Stimulated activated CD4-positive, alpha-beta T cell treated with anti-CD3 and anti-CD28 coated beads, Interleukin-15, amount 100 ng/mL, for 48 hours (primary cell): ENCODE measurements around the gene SPATA13.

Experiments
- DNase-seq, 2 donors: peaks; one replicate each; pipeline ENCODE4 v3.0.0-alpha.2; 2020; ENCODE audit warnings: low read depth in 2 of 2

The SPATA13 gene

GRCh38 chr13:24141333-24141910, 19.1 kb upstream of the SPATA13 start:
- no peak for DNase-seq

- DNase-seq = no peak
Measured at GRCh38 chr13:24142453-24142852, 18.1 kb upstream of the SPATA13 start.

- no peak for DNase-seq
Measured at GRCh38 chr13:24142886-24143285, 17.6 kb upstream of the SPATA13 start.

- no peak for DNase-seq
Measured at GRCh38 chr13:24145240-24145639, 15.3 kb upstream of the SPATA13 start.

- DNase-seq = no peak
Measured at GRCh38 chr13:24145674-24146073, 14.8 kb upstream of the SPATA13 start.

GRCh38 chr13:24146961-24147569, 13.5 kb upstream of the SPATA13 start:
- DNase-seq = no peak

GRCh38 chr13:24147570-24147963, 13.0 kb upstream of the SPATA13 start:
- no peak for DNase-seq

GRCh38 chr13:24148414-24149235, 11.9 kb upstream of the SPATA13 start:
- no peak for DNase-seq

- no peak for DNase-seq
Measured at GRCh38 chr13:24149246-24150032, 11.1 kb upstream of the SPATA13 start.

GRCh38 chr13:24150572-24150971, 9.9 kb upstream of the SPATA13 start:
- no peak for DNase-seq

GRCh38 chr13:24151864-24152263, 8.7 kb upstream of the SPATA13 start:
- no peak for DNase-seq

GRCh38 chr13:24152292-24153214, 8.0 kb upstream of the SPATA13 start:
- DNase-seq = no peak

GRCh38 chr13:24153347-24153746, 7.2 kb upstream of the SPATA13 start:
- DNase-seq = no peak

GRCh38 chr13:24153979-24154701, 6.4 kb upstream of the SPATA13 start:
- no peak for DNase-seq

GRCh38 chr13:24159357-24159756, 1.2 kb upstream of the SPATA13 start:
- no peak for DNase-seq

- peak; percentile 6 to 29 for DNase-seq
Measured at GRCh38 chr13:24161010-24161775, 673 bp downstream of the SPATA13 start.

- DNase-seq = no peak
Measured at GRCh38 chr13:24161980-24162525, 1.5 kb downstream of the SPATA13 start.

- DNase-seq = no peak
Measured at GRCh38 chr13:24162604-24163003, 2.1 kb downstream of the SPATA13 start.

- no peak for DNase-seq
Measured at GRCh38 chr13:24165746-24166145, 5.2 kb downstream of the SPATA13 start.
